ENCODE results near the gene SLC35F4.

DNA sequence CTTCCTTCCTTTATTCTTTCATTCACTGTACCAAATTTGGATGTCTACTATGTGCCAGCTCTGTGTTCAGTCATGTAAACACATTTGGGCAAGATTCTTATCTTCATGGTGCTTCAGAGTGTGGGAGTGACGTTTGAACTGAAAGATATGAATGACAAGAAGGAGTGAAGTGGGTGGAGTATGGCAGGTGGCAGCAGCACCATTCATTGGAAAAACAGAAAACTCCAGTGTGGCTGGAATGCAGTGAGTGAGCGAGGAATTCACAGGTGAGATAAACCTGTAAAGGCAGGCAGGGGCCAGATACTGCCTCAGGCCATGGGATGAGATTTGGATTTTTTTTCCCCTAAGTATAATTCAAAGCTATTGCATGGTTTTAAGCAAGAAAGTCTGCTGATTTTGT, 231.6 kb downstream of the SLC35F4 start:
- TF ChIP-seq, protein P1, sequence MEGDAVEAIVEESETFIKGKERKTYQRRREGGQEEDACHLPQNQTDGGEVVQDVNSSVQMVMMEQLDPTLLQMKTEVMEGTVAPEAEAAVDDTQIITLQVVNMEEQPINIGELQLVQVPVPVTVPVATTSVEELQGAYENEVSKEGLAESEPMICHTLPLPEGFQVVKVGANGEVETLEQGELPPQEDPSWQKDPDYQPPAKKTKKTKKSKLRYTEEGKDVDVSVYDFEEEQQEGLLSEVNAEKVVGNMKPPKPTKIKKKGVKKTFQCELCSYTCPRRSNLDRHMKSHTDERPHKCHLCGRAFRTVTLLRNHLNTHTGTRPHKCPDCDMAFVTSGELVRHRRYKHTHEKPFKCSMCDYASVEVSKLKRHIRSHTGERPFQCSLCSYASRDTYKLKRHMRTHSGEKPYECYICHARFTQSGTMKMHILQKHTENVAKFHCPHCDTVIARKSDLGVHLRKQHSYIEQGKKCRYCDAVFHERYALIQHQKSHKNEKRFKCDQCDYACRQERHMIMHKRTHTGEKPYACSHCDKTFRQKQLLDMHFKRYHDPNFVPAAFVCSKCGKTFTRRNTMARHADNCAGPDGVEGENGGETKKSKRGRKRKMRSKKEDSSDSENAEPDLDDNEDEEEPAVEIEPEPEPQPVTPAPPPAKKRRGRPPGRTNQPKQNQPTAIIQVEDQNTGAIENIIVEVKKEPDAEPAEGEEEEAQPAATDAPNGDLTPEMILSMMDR (IDR thresholded peaks at IDR 0.05; ENCODE audit: poor library complexity, severe bottlenecking) = no peak
- no peak for TF ChIP-seq RAD21 (conservative IDR thresholded peaks at IDR 0.05)
- no peak for TF ChIP-seq EZH2 (IDR thresholded peaks at IDR 0.05; ENCODE audit: borderline replicate concordance, insufficient read depth, low read length, poor library complexity, severe bottlenecking)
- TF ChIP-seq SMC3 (conservative IDR thresholded peaks at IDR 0.05; ENCODE audit: poor library complexity) = no peak

Measured in neural cell (in vitro differentiated cells).